ENCODE measurements around the gene CSPG4. TPM values are rescaled to one million over a fixed set of nuclear protein-coding genes. Genes with fewer than 3 reads are reported as not detected.

CSPG4 gene
- total and polyA plus RNA-seq, 9 of the 15 experiments (the other 6 are each of a cell fraction or from before 2014, with no cell fraction given): under 0.01 to 0.07 (median 0.04) TPM; not detected in 5

DNA sequence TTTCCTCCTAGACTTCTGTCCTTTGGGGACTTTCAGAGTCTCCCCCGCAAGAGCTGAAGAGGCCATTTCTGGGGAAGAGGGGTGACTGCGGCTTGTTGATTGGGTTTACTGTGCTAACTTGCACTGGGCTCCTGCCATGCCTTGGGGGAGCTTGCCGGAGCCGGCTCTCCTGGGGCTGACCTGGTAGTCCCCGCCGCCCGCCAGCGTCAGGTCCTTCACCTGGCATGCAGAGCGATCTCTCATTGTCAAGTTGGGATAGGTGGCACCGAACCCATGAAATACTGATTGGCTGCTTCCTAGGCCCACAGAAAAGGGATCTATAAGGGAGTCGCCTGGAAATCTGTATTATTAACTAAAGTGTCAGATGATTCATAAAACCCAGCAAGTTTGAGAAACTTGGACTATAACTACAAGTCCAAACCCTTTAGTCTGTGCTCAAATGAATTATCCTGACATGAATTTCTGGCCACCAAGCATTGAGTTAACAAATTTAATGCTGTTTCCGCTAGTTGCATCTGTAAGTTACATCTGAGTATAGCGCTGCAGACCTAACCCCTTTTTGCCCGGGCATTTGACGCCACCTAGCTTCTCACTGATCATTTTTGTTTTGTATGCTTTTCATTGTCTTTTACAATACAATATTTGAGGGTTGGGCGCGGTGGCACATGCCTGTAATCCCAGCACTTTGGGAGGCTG, 72.0 kb downstream of the CSPG4 start (continued):
- TF ChIP-seq, protein P1, sequence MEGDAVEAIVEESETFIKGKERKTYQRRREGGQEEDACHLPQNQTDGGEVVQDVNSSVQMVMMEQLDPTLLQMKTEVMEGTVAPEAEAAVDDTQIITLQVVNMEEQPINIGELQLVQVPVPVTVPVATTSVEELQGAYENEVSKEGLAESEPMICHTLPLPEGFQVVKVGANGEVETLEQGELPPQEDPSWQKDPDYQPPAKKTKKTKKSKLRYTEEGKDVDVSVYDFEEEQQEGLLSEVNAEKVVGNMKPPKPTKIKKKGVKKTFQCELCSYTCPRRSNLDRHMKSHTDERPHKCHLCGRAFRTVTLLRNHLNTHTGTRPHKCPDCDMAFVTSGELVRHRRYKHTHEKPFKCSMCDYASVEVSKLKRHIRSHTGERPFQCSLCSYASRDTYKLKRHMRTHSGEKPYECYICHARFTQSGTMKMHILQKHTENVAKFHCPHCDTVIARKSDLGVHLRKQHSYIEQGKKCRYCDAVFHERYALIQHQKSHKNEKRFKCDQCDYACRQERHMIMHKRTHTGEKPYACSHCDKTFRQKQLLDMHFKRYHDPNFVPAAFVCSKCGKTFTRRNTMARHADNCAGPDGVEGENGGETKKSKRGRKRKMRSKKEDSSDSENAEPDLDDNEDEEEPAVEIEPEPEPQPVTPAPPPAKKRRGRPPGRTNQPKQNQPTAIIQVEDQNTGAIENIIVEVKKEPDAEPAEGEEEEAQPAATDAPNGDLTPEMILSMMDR (IDR thresholded peaks at IDR 0.05 in 2 of 3, conservative IDR thresholded peaks at IDR 0.05 in 1 of 3; ENCODE audit: insufficient read depth in 2 of 3, low read depth in 1 of 3, low read length in 3 of 3): peak; percentile 50 to 81 (median 71); a peak in 5 of 6 replicates
- TF ChIP-seq STAG1 (CRISPR knock-in tag; IDR thresholded peaks at IDR 0.05; ENCODE audit: borderline replicate concordance): peak; percentile 23; the same call in 1 of the 2 replicates

DNA sequence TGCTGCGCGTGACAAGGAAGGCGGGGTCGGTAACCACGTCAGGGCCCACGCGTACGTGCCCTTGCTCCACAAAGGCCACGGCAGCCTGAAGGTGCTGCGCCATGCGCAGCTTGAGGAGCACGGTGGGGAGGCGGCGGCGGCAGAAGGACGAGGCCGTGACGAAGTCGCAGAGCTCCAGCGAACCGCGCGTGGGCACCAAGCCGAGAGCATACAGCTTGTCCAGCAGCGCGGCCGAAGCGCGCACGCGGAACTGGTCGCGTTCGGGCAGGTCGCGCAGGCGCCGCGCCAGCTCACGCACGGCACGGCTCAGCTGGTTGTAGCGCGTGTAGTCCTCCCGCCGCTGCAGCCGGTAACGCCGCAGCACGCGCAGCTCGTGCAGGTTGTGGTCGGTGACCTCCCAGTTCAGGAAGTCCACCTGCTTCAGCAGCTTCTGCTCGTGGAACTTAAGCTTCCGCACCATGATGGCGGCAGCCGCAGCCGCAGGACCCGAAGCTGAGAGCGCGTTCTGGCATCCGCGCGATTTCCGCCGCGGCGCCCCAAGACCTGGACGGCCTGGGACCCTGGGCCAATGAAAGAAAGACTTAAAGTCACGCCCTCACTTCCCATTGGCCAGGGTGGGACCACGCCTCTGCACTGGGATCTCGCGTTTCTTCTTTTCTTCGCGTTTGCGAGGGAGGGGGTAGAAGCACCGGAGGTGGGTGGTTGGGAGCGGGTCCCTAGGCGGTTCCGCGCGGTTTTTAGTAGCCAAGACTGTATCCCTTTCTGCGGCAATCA, 72.8 kb downstream of the CSPG4 start, which contains the start of gene IMP3:
IMP3 (minus strand) TSS at position 516 of the 774 bp plus-strand sequence; CDS start at position 460, 56 bp downstream.
- peaks cover 47% of the 10 kb centered on the region for H3K79me2 ChIP-seq (ENCODE audit: control insufficient read depth, insufficient read depth, low read length)
- no peaks in the 10 kb centered on the region for H3K9me1 ChIP-seq (ENCODE audit: control insufficient read depth, insufficient read depth, low read length)
- in situ Hi-C loops (cut with MboI) (no loop called here), intact Hi-C loops (cut with micrococcal nuclease) (loop anchor here (1.0 to 5.0 kb wide), 5 partner anchors 15 to 271 kb away; partner anchors contain the start of genes MAN2C1, SIN3A and SNUPN)
- H3K9me3 ChIP-seq (replicated peaks; ENCODE audit: control insufficient read depth, insufficient read depth, low read depth, low read length): no peaks in the 10 kb centered on the region
- peaks cover 18 to 34% of the 10 kb centered on the region in 2 experiments for H3K4me1 ChIP-seq (replicated peaks in 1 of 2; ENCODE audit: control insufficient read depth in 2 of 2, insufficient read depth in 2 of 2, low read length in 2 of 2)
- H2AFZ ChIP-seq (ENCODE audit: low read depth, low read length): peak within 1 kb of the TSS; percentile 88
- peak; percentile 94 for ATAC-seq
- H3K36me3 ChIP-seq (ENCODE audit: control insufficient read depth, insufficient read depth, low read length): peaks cover 15% of the 10 kb centered on the region
- ChIA-PET POLR2A (interaction anchor here (0.5 to 4.9 kb wide), 19 partner anchors 9 to 574 kb away, joined by 3 to 60 read pairs (median 4); partner anchors contain the start of genes MAN2C1, SIN3A and SNUPN), CTCF (ENCODE audit: low intra/inter-chr PET ratio) (interaction anchor here (0.6 to 2.1 kb wide), 6 partner anchors 44 to 272 kb away, joined by 3 to 10 read pairs (median 6); partner anchors contain the start of gene MAN2C1)
- H4K20me1 ChIP-seq (replicated peaks; ENCODE audit: control insufficient read depth, insufficient read depth, low read length): peaks cover 9% of the 10 kb centered on the region; the same call in 1 of the 2 replicates
- H3K27ac ChIP-seq (ENCODE audit: extremely low read depth, low read depth, low read length): peak within 1 kb of the TSS; percentile 86
- H3K4me2 ChIP-seq (ENCODE audit: insufficient read depth, low read length): peak within 1 kb of the TSS; percentile 95
- BruUV-seq (replicated peaks): no TSS peak
- H3K27me3 ChIP-seq (ENCODE audit: control insufficient read depth in 2 of 2, insufficient read depth in 2 of 2, low read length in 2 of 2): no peaks in the 10 kb centered on the region; a peak in 1 of 5 replicates
- FAIRE-seq: peak; percentile 94
- peak within 1 kb of the TSS; percentile 80 to 100 for H3K9ac ChIP-seq (ENCODE audit: insufficient read depth in 1 of 2, low read depth in 2 of 2, low read length in 2 of 2)
- H3K4me3 ChIP-seq: peak within 1 kb of the TSS; percentile 93
- peak; percentile 97 to 99 (median 98) for DNase-seq (ENCODE audit: extremely low read depth in 1 of 4, low spot score in 3 of 4)
- WGBS (ENCODE audit: insufficient coverage, low coverage, missing lambda C conversion rate): under 1% methylated on average over 71 of the region's 83 CpGs
- TF ChIP-seq NFRKB (IDR thresholded peaks at IDR 0.05; ENCODE audit: low read depth) (peak; percentile 76; the same call in 1 of the 2 replicates), NCOA6 (IDR thresholded peaks at IDR 0.05) (no peak), NR1H2 (CRISPR knock-in tag; IDR thresholded peaks at IDR 0.05) (no peak), HNRNPK (IDR thresholded peaks at IDR 0.05; ENCODE audit: low read depth, low read length, poor library complexity, severe bottlenecking) (no peak), KDM4B (IDR thresholded peaks at IDR 0.05; ENCODE audit: borderline replicate concordance in 2 of 2, low read depth in 1 of 2) (no peak; a peak in 1 of 4 replicates), CBFB (CRISPR knock-in tag; IDR thresholded peaks at IDR 0.05) (peak; percentile 95), HSF4 (CRISPR knock-in tag; IDR thresholded peaks at IDR 0.05; ENCODE audit: borderline replicate concordance) (no peak)
- TF ChIP-seq, protein P2, sequence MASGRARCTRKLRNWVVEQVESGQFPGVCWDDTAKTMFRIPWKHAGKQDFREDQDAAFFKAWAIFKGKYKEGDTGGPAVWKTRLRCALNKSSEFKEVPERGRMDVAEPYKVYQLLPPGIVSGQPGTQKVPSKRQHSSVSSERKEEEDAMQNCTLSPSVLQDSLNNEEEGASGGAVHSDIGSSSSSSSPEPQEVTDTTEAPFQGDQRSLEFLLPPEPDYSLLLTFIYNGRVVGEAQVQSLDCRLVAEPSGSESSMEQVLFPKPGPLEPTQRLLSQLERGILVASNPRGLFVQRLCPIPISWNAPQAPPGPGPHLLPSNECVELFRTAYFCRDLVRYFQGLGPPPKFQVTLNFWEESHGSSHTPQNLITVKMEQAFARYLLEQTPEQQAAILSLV (tag; IDR thresholded peaks at IDR 0.05): no peak
- TF ChIP-seq, protein P3, sequence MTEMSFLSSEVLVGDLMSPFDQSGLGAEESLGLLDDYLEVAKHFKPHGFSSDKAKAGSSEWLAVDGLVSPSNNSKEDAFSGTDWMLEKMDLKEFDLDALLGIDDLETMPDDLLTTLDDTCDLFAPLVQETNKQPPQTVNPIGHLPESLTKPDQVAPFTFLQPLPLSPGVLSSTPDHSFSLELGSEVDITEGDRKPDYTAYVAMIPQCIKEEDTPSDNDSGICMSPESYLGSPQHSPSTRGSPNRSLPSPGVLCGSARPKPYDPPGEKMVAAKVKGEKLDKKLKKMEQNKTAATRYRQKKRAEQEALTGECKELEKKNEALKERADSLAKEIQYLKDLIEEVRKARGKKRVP (CRISPR knock-in tag; IDR thresholded peaks at IDR 0.05): no peak
